CD4-positive, alpha-beta T cell treated with Interleukin-21 for 1 hour (primary cell): Measurements from ENCODE around the gene TMC2.

Experiments
- DNase-seq: peaks from one replicate; pipeline ENCODE4 v3.0.0-alpha.2; 2020

TMC2 gene

GRCh38 chr20:2527762-2528161 is 8.6 kb upstream of the TMC2 start:
- no peak for DNase-seq

GRCh38 chr20:2528671-2529271 is 7.6 kb upstream of the TMC2 start:
- DNase-seq, result no peak

GRCh38 chr20:2533118-2533517 is 3.3 kb upstream of the TMC2 start:
- DNase-seq, result no peak

- DNase-seq, result no peak
Measured at GRCh38 chr20:2535711-2536559, 438 bp upstream of the TMC2 start.

- no peak for DNase-seq
Measured at GRCh38 chr20:2537101-2537500, 728 bp downstream of the TMC2 start.

- no peak for DNase-seq
Measured at GRCh38 chr20:2538356-2538755, 2.0 kb downstream of the TMC2 start.

- no peak for DNase-seq
Measured at GRCh38 chr20:2538931-2539720, 2.8 kb downstream of the TMC2 start.

- no peak for DNase-seq
Measured at GRCh38 chr20:2541940-2542339, 5.6 kb downstream of the TMC2 start.

GRCh38 chr20:2542361-2542760 is 6.0 kb downstream of the TMC2 start:
- no peak for DNase-seq

- no peak for DNase-seq
Measured at GRCh38 chr20:2544211-2544610, 7.8 kb downstream of the TMC2 start.

- DNase-seq, result no peak
Measured at GRCh38 chr20:2545594-2545993, 9.2 kb downstream of the TMC2 start.

GRCh38 chr20:2557873-2558580 is 21.7 kb downstream of the TMC2 start:
- no peak for DNase-seq

- DNase-seq, result no peak
Measured at GRCh38 chr20:2558581-2559278, 22.4 kb downstream of the TMC2 start.

- DNase-seq, result no peak
Measured at GRCh38 chr20:2559279-2559626, 22.9 kb downstream of the TMC2 start.

GRCh38 chr20:2559651-2560050 is 23.3 kb downstream of the TMC2 start:
- DNase-seq, result no peak

GRCh38 chr20:2563116-2563515 is 26.7 kb downstream of the TMC2 start:
- no peak for DNase-seq

- DNase-seq, result no peak
Measured at GRCh38 chr20:2564406-2564805, 28.0 kb downstream of the TMC2 start.

GRCh38 chr20:2575682-2576081 is 39.3 kb downstream of the TMC2 start:
- DNase-seq, result no peak

- DNase-seq, result no peak
Measured at GRCh38 chr20:2576317-2576727, 39.9 kb downstream of the TMC2 start.

GRCh38 chr20:2578475-2579192 is 42.3 kb downstream of the TMC2 start:
- no peak for DNase-seq

GRCh38 chr20:2585811-2586210 is 49.4 kb downstream of the TMC2 start:
- no peak for DNase-seq

- DNase-seq, result no peak
Measured at GRCh38 chr20:2593756-2594155, 57.4 kb downstream of the TMC2 start.
